ENCODE data around the gene CST11. TPM values are rescaled to one million over a fixed set of nuclear protein-coding genes. Genes with fewer than 3 reads are reported as not detected.

The CST11 gene
- total and polyA plus RNA-seq, 8 donors = not detected

DNA sequence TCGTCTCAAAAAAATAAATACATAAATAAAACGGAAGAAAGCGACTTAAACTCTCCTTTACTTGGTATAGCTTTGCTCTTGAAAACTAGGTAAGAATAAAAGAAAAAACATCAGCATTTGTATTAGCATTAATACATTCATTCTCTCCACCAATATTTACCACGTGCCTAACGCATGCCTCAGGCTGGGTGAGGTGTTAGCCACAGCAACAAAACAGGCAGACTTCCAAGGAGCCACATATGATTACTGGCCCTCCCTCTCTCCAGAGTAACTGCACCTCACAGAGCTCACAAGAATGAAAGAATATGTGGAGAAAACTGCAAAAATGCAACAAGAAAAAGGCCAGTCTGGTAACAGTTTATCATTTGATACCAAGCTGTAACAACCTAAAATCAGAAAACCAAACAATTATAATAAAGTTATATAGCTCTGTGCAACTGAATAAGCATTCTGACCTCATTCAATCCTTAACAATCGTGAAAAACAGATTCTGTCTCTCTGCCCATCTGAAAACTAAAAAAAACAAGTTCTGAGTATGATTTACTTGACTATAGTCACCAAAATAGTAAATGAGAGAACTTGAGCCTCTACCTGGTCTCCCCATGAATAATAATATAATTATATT is 36.6 kb downstream of the CST11 start:
- Histone ChIP-seq H3K4me1 (peaks cover 9 to 53% of the 10 kb centered on the region in 2 donors), H3K27me3 (no peaks in the 10 kb centered on the region), H3K4me3 (no peak overlapping the region), H3K36me3 (no peaks in the 10 kb centered on the region), H3K27ac (no peak overlapping the region), H3K9me3 (no peaks in the 10 kb centered on the region)
- TF ChIP-seq, protein P1, sequence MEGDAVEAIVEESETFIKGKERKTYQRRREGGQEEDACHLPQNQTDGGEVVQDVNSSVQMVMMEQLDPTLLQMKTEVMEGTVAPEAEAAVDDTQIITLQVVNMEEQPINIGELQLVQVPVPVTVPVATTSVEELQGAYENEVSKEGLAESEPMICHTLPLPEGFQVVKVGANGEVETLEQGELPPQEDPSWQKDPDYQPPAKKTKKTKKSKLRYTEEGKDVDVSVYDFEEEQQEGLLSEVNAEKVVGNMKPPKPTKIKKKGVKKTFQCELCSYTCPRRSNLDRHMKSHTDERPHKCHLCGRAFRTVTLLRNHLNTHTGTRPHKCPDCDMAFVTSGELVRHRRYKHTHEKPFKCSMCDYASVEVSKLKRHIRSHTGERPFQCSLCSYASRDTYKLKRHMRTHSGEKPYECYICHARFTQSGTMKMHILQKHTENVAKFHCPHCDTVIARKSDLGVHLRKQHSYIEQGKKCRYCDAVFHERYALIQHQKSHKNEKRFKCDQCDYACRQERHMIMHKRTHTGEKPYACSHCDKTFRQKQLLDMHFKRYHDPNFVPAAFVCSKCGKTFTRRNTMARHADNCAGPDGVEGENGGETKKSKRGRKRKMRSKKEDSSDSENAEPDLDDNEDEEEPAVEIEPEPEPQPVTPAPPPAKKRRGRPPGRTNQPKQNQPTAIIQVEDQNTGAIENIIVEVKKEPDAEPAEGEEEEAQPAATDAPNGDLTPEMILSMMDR (IDR thresholded peaks at IDR 0.05) = no peak
- intact Hi-C loops (cut with DNase I) = loop anchor here in 1 of 2 donors (10.0 kb wide), 1 partner anchor 51 kb away; the partner anchor contains the start of gene GZF1
- ATAC-seq (no peak), DNase-seq (no peak)

DNA sequence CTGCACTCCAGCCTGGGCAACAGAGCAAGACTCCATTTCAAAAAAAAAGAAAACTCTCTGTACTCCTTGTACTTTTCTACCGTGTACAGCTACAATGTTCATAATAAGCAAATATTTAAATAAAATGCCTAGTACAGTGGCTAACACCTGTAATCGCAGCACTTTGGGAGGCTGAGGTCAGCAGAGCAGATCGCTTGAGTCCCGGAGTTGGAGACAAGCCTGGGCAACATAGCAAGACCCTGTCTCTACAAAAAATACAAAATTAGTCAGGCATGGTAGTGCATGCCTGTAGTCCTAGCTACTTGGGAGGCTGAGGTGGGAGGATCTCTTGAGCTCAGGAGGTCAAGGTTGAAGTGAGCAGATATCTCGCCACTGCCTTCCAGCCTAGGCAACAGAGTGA is 37.1 kb downstream of the CST11 start:
- intact Hi-C loops (cut with DNase I) = loop anchor here in 1 of 2 donors (10.0 kb wide), 1 partner anchor 51 kb away; the partner anchor contains the start of gene GZF1
- H3K36me3 ChIP-seq = no peaks in the 10 kb centered on the region
- ATAC-seq (no peak), DNase-seq (no peak)
- TF ChIP-seq, protein P1 (IDR thresholded peaks at IDR 0.05) = no peak
- H3K27ac ChIP-seq = no peak overlapping the region
- H3K27me3 ChIP-seq = no peaks in the 10 kb centered on the region
- H3K4me1 ChIP-seq = peaks cover 9 to 53% of the 10 kb centered on the region in 2 donors
- H3K4me3 ChIP-seq = no peak overlapping the region
- H3K9me3 ChIP-seq = no peaks in the 10 kb centered on the region

DNA sequence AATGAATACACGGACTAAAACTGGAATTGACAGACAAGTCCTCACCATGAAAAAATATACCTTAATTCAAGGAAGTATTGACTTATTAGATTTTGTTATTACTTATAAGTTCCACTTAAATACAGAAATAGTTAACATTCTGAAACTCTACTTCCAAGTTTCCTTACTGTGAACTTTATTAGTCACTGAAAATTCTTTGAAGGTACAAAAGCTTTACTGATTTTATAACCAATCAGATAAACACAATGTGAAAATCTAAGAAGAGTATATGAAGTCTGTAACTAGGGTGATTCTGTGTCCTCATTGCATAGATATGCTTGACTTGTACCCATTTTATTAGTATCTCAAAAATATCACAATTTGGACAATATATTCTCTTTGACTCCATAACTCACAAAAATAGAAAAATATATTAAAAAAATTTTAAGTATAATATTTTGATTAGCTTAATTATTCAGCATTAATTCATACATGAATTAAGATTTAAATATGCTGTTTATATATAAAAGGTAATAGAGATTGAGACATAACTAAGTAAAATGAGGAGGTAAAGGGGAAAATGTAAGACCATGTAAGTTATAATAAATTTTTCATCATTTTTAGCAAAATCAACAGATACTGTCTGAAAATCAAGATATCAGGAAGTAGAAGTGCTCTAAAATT is 38.0 kb downstream of the CST11 start:
- no peaks in the 10 kb centered on the region for H3K9me3 ChIP-seq
- DNase-seq = no peak
- TF ChIP-seq, protein P1 (IDR thresholded peaks at IDR 0.05) = no peak
- intact Hi-C loops (cut with DNase I) = loop anchor here in 1 of 2 donors (10.0 kb wide), 1 partner anchor 50 kb away; the partner anchor contains the start of gene GZF1
- peaks cover 5 to 45% of the 10 kb centered on the region in 2 donors for H3K4me1 ChIP-seq
- no peak overlapping the region for H3K4me3 ChIP-seq
- H3K27ac ChIP-seq = no peak overlapping the region
- H3K36me3 ChIP-seq = no peaks in the 10 kb centered on the region
- H3K27me3 ChIP-seq = no peaks in the 10 kb centered on the region
- ATAC-seq = no peak

DNA sequence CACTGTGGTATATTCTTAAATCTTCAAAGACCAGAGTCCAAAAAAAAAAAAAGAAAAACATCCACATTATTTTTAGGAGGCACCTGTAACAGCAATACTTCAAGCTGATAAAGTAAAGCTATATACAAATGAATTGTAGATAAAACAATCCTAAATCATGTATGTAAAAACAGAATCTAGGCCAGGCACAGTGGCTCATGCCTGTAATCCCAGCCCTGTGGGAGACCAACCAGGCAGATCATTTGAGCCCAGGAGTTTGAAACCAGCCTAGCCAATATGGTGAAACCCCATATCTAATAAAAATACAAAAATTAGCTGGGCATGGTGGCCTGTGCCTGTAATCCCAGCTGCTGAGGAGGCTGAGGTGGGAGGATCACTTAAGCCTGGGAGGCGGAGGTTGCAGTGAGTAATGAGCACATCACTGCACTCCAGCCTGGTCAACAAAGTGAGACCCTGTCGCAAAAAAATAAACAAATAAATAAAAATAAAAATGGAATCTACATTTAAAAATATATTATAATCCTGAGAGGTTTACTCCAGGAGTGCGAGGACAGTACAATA is 38.7 kb downstream of the CST11 start:
- Histone ChIP-seq H3K36me3 (no peaks in the 10 kb centered on the region), H3K27ac (no peak overlapping the region), H3K9me3 (no peaks in the 10 kb centered on the region), H3K27me3 (no peaks in the 10 kb centered on the region), H3K4me3 (no peak overlapping the region), H3K4me1 (peaks cover 0 to 38% of the 10 kb centered on the region in 2 donors)
- no peak for ATAC-seq
- intact Hi-C loops (cut with DNase I) = loop anchor here in 1 of 2 donors (10.0 kb wide), 1 partner anchor 49 kb away; the partner anchor contains the start of gene GZF1
- TF ChIP-seq, protein P1 (IDR thresholded peaks at IDR 0.05) = no peak
- DNase-seq = no peak

DNA sequence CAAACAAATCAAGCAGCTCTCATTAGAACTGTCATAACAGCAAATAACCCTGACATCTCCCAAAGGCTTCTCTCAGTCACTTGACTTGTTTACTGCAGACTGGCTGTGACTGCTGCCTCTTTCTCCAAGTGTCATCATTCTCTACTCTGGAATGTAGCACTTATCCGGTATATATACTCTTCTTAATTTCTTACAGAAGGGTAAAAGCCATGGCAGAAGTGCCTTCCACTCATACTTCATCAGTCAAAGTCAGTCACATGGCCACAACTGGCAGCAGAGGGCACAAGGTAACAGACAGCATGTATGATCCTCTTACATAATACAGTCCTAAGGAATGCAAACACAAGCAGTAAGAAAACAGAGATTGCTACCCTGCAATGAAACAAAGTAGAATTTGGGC is 40.6 kb downstream of the CST11 start:
- intact Hi-C loops (cut with DNase I) = loop anchor here in 1 of 2 donors (10.0 kb wide), 1 partner anchor 47 kb away; the partner anchor contains the start of gene GZF1
- no peaks in the 10 kb centered on the region for H3K36me3 ChIP-seq
- H3K27me3 ChIP-seq = no peaks in the 10 kb centered on the region
- peak; percentile 79 for ATAC-seq
- no peak for DNase-seq
- H3K27ac ChIP-seq = no peak overlapping the region
- no peak overlapping the region for H3K4me3 ChIP-seq
- H3K4me1 ChIP-seq = peaks cover 0 to 20% of the 10 kb centered on the region in 2 donors
- TF ChIP-seq, protein P1 (IDR thresholded peaks at IDR 0.05) = no peak
- H3K9me3 ChIP-seq = no peaks in the 10 kb centered on the region
